ENCODE data around the gene HNMT.

The HNMT gene

GRCh38 chr2:137961602-137962001 lies 2.7 kb upstream of the HNMT start:
- Histone ChIP-seq H3K4me3 (ENCODE audit: low read depth in 1 of 2, low read length in 1 of 2) (no peak overlapping the region), H3K9me3 (no peaks in the 10 kb centered on the region), H3K36me3 (no peaks in the 10 kb centered on the region), H3K4me1 (ENCODE audit: control insufficient read depth in 1 of 2, insufficient read depth in 1 of 2, low read depth in 1 of 2, low read length in 1 of 2) (peaks cover 6 to 23% of the 10 kb centered on the region in 2 experiments), H3K27me3 (no peaks in the 10 kb centered on the region), H3K27ac (no peak overlapping the region)
- no peak for TF ChIP-seq CTCF (IDR thresholded peaks at IDR 0.05)

GRCh38 chr2:137963535-137964065 lies 673 bp upstream of the HNMT start:
- H3K9me3 ChIP-seq: no peaks in the 10 kb centered on the region
- H3K27ac ChIP-seq: no peak overlapping the region
- no peak for TF ChIP-seq CTCF (IDR thresholded peaks at IDR 0.05)
- no peaks in the 10 kb centered on the region for H3K36me3 ChIP-seq
- H3K27me3 ChIP-seq: no peaks in the 10 kb centered on the region
- H3K4me3 ChIP-seq (ENCODE audit: low read depth in 1 of 2, low read length in 1 of 2): no peak overlapping the region
- peaks cover 6 to 23% of the 10 kb centered on the region in 2 experiments for H3K4me1 ChIP-seq (ENCODE audit: control insufficient read depth in 1 of 2, insufficient read depth in 1 of 2, low read depth in 1 of 2, low read length in 1 of 2)

- no peak overlapping the region for H3K27ac ChIP-seq
- H3K4me1 ChIP-seq (ENCODE audit: control insufficient read depth in 1 of 2, insufficient read depth in 1 of 2, low read depth in 1 of 2, low read length in 1 of 2): peaks cover 0 to 9% of the 10 kb centered on the region in 2 experiments
- TF ChIP-seq CTCF (IDR thresholded peaks at IDR 0.05): no peak
- H3K4me3 ChIP-seq (ENCODE audit: low read depth in 1 of 2, low read length in 1 of 2): no peak overlapping the region
- no peaks in the 10 kb centered on the region for H3K36me3 ChIP-seq
- no peaks in the 10 kb centered on the region for H3K27me3 ChIP-seq
- H3K9me3 ChIP-seq: no peaks in the 10 kb centered on the region
Measured at GRCh38 chr2:137964859-137965459, 686 bp downstream of the HNMT start.

- H3K4me3 ChIP-seq (ENCODE audit: low read depth in 1 of 2, low read length in 1 of 2): no peak overlapping the region
- H3K4me1 ChIP-seq (ENCODE audit: control insufficient read depth in 1 of 2, insufficient read depth in 1 of 2, low read depth in 1 of 2, low read length in 1 of 2): peaks cover 0 to 6% of the 10 kb centered on the region in 2 experiments
- no peaks in the 10 kb centered on the region for H3K36me3 ChIP-seq
- H3K27me3 ChIP-seq: no peaks in the 10 kb centered on the region
- H3K27ac ChIP-seq: no peak overlapping the region
- no peak for TF ChIP-seq CTCF (IDR thresholded peaks at IDR 0.05)
- H3K9me3 ChIP-seq: no peaks in the 10 kb centered on the region
Measured at GRCh38 chr2:137966043-137966442, 1.8 kb downstream of the HNMT start.

GRCh38 chr2:137967042-137967441 lies 2.8 kb downstream of the HNMT start:
- no peak for TF ChIP-seq CTCF (IDR thresholded peaks at IDR 0.05)
- Histone ChIP-seq H3K27me3 (no peaks in the 10 kb centered on the region), H3K4me3 (ENCODE audit: low read depth in 1 of 2, low read length in 1 of 2) (no peak overlapping the region), H3K4me1 (ENCODE audit: control insufficient read depth in 1 of 2, insufficient read depth in 1 of 2, low read depth in 1 of 2, low read length in 1 of 2) (peaks cover 0 to 6% of the 10 kb centered on the region in 2 experiments), H3K9me3 (no peaks in the 10 kb centered on the region), H3K36me3 (no peaks in the 10 kb centered on the region), H3K27ac (no peak overlapping the region)
